Transverse colon (tissue), 4 donors: Measurements from ENCODE around the gene WSCD2.

ENCODE experiments used
- EP300 ChIP-seq: sonication (generic); formaldehyde crosslinking; IDR thresholded peaks from one replicate; pipeline ENCODE4 v1.6.1; 2017; ENCODE audit warnings: antibody characterized with exemption, low read depth
- POLR2A ChIP-seq: fragments of 450-650 bp; IDR thresholded peaks from one replicate; pipeline ENCODE4 v1.6.1; 2016; ENCODE audit warnings: antibody characterized with exemption, mild to moderate bottlenecking, moderate library complexity
- POLR2AphosphoS5 ChIP-seq, 3 donors: sonication (generic); formaldehyde crosslinking; IDR thresholded peaks; one replicate each; pipeline ENCODE4 v1.6.1; 2016; ENCODE audit warnings: antibody characterized with exemption in 3 of 3
- TF ChIP-seq, protein P1 (sequence below), 5 experiments: fragments of 200-600 bp in 3 of 5; fragments of 450-650 bp in 2 of 5; sonication (generic) in 3 of 5; IDR thresholded peaks; 1 replicate in 2 of 5; 2 replicates in 3 of 5; pipeline ENCODE4 v1.5.1; 2016 to 2017; ENCODE audit warnings: antibody characterized with exemption in 5 of 5, inconsistent platforms in 3 of 5, mild to moderate bottlenecking in 2 of 5, moderate library complexity in 1 of 5

DNA sequence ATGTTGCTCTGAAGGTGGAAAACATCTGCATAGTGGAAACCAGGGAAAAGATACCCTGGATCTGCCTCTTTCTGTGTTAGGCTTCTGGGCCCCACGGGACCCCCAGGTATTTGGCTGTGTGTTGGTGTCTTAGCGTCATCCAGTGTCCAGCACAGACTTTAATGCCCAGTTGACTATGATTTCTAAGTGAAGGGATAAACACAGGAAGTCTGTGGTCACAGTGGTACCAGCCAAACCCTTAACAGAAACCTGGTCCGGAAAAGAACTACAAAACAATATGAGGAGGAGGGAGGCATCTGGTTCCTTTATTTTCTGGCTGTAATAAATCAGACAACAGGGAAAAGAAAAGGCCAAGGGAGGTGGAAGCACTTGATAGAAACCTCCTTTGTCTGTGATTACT lies 153.6 kb downstream of the WSCD2 start:
- TF ChIP-seq, protein P1, sequence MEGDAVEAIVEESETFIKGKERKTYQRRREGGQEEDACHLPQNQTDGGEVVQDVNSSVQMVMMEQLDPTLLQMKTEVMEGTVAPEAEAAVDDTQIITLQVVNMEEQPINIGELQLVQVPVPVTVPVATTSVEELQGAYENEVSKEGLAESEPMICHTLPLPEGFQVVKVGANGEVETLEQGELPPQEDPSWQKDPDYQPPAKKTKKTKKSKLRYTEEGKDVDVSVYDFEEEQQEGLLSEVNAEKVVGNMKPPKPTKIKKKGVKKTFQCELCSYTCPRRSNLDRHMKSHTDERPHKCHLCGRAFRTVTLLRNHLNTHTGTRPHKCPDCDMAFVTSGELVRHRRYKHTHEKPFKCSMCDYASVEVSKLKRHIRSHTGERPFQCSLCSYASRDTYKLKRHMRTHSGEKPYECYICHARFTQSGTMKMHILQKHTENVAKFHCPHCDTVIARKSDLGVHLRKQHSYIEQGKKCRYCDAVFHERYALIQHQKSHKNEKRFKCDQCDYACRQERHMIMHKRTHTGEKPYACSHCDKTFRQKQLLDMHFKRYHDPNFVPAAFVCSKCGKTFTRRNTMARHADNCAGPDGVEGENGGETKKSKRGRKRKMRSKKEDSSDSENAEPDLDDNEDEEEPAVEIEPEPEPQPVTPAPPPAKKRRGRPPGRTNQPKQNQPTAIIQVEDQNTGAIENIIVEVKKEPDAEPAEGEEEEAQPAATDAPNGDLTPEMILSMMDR (IDR thresholded peaks at IDR 0.05) = no peak
- TF ChIP-seq POLR2A (no peak), EP300 (no peak), POLR2AphosphoS5 (IDR thresholded peaks at IDR 0.05) (no peak)
